Esophagus mucosa (tissue), 1 donor: ENCODE measurements around the gene SETBP1. TPM values are rescaled to one million over a fixed set of nuclear protein-coding genes. Genes with fewer than 3 reads are reported as not detected.

Source experiments
- ATAC-seq: fragments of 200-7000 bp; cut with Tn5 transposase; one replicate; pipeline ENCODE4 v1.9.1; 2020
- total RNA-seq: library from RNA; stranded (reverse); gene quantifications from one replicate; pipeline ENCODE4 v1.2.4, GENCODE V29; 2023
- donor health status: DM: yes; HTN: yes; CAD: no.

The SETBP1 gene
- total RNA-seq, 1 donor from 2014 or later: 8.5 TPM

GRCh38 chr18:44882163-44882868 lies 201.6 kb downstream of the SETBP1 start:
- no peak for ATAC-seq

GRCh38 chr18:44883671-44884070 lies 203.0 kb downstream of the SETBP1 start:
- ATAC-seq: no peak

- no peak for ATAC-seq
These were observed 203.7 kb downstream of the SETBP1 start for GRCh38 chr18:44884431-44884830.

GRCh38 chr18:44885507-44885906 lies 204.8 kb downstream of the SETBP1 start:
- ATAC-seq: no peak

- peak; percentile 95 for ATAC-seq
These were observed 206.5 kb downstream of the SETBP1 start for GRCh38 chr18:44887227-44887631.

GRCh38 chr18:44889111-44889510 lies 208.4 kb downstream of the SETBP1 start:
- no peak for ATAC-seq

GRCh38 chr18:44893045-44893706 lies 212.5 kb downstream of the SETBP1 start:
- ATAC-seq: no peak

GRCh38 chr18:44893966-44894365 lies 213.3 kb downstream of the SETBP1 start:
- no peak for ATAC-seq

GRCh38 chr18:44895176-44895798 lies 214.6 kb downstream of the SETBP1 start:
- peak; percentile 69 for ATAC-seq

- ATAC-seq: no peak
These were observed 216.2 kb downstream of the SETBP1 start for GRCh38 chr18:44896846-44897245.

- no peak for ATAC-seq
These were observed 216.7 kb downstream of the SETBP1 start for GRCh38 chr18:44897411-44897810.

GRCh38 chr18:44897816-44898215 lies 217.1 kb downstream of the SETBP1 start:
- no peak for ATAC-seq

GRCh38 chr18:44898498-44898897 lies 217.8 kb downstream of the SETBP1 start:
- peak; percentile 79 for ATAC-seq

GRCh38 chr18:44899832-44900231 lies 219.1 kb downstream of the SETBP1 start:
- no peak for ATAC-seq

- peak; percentile 68 for ATAC-seq
These were observed 219.9 kb downstream of the SETBP1 start for GRCh38 chr18:44900627-44901026.

GRCh38 chr18:44901283-44901682 lies 220.6 kb downstream of the SETBP1 start:
- ATAC-seq: no peak

- ATAC-seq: no peak
These were observed 222.6 kb downstream of the SETBP1 start for GRCh38 chr18:44903327-44903726.

- ATAC-seq: no peak
These were observed 224.1 kb downstream of the SETBP1 start for GRCh38 chr18:44904768-44905167.

- no peak for ATAC-seq
These were observed 228.6 kb downstream of the SETBP1 start for GRCh38 chr18:44909191-44909719.

- ATAC-seq: no peak
These were observed 230.6 kb downstream of the SETBP1 start for GRCh38 chr18:44911260-44911659.

GRCh38 chr18:44911773-44912172 lies 231.1 kb downstream of the SETBP1 start:
- no peak for ATAC-seq

- ATAC-seq: peak; percentile 59
These were observed 232.2 kb downstream of the SETBP1 start for GRCh38 chr18:44912740-44913478.

GRCh38 chr18:44914028-44914427 lies 233.3 kb downstream of the SETBP1 start:
- ATAC-seq: peak; percentile 94
